ENCODE results near the gene SLC66A3.

The SLC66A3 gene

DNA sequence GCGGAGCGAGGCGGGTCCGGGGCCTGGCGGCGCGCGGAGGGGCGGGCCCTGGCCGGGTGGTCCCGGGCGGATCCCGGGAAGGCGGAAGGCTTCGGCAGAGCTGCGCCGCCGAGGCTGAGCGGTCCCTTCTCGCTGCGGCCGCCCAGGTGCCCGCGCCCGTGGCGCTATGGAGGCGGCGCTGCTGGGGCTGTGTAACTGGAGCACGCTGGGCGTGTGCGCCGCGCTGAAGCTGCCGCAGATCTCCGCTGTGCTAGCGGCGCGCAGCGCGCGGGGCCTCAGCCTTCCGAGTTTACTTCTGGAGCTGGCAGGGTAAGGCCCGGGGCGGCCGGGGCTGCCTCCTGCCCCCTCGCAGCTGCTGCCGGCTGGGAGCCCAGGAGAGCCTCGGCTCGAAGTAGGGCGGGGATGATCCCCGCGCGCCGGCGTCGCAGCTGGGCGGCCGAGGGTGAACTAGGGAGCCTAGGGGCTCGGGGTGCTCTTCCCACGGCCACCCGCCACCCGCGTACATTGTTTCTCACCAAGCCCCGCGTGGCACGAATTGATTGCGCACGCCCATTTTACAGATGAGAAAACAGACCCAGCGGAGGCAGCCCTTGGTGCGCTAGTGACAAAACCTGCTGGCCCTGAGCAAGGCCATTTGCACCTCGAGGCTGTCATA is at the start of gene SLC66A3:
TSS of gene SLC66A3 (plus strand) at position 87 of the 655 bp plus-strand sequence. CDS start at position 167, 80 bp downstream.
- no peak for DNase-seq (ENCODE audit: low read depth in 1 of 2, low spot score in 1 of 2)

DNA sequence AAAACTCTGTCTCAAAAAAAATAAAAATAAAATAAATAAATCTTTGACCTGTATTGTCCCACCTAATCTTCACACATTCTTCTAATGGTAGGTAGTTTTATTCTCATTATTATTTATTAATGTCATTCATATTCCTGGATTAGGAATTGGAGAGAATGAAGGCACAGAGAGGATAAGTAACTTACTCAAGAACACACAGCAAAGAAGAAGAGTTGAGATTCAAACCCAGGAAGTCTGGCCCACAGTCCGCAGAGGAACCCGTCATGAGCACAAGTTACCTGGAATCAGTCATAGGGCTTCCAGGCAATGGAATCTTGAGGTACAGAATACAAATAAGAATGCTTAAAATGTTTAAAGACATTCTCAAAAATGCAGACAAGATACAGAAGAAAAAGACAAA is 46.3 kb upstream of the SLC66A3 start:
- no peak for DNase-seq (ENCODE audit: low read depth in 1 of 2, low spot score in 1 of 2)

DNA sequence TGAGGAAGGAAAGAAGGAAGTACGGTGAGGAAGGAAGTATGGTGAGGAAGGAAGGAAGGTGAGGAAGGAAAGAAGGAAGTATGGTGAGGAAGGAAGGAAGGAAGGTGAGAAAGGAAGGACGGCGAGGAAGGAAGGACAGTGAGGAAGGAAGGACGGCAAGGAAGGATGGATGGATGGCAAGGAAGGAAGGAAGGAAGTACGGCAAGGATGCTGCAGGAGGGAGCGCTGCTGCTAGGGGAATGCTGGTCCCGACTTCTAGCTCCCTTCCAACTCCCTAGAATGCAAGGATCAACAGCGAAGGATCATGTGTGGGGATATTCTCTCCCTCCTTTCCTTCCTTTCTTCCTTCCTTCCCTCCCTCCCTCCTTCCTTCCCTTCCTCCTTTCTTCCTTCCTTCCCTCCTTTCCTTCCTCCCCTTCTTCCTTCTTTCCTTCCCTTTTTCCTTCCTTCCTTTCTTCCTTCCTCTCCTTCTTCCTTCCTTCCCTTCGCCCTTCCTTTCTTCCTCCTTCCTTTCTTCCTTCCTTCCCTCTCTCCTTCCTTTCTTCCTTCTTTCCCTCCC is 42.3 kb upstream of the SLC66A3 start:
- DNase-seq (ENCODE audit: low read depth in 1 of 2, low spot score in 1 of 2), result no peak

DNA sequence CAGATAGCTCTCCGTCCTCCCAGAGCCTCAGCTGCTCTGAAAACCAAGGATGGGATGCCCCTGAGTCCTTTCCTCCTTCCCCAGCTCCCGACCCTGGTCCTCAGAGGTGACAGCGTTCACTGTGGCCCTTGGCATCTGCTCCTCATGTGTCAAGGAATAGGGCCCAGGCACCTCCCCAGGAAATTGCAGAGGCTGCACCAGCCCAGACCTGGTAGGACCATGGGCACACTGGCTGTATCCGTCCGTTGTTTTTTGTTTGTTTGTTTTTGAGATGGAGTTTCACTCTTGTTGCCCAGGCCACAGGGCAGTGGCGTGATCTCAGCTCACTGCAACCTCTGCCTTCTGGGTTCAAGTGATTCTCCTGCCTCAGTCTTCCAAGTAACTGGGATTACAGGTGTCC is 37.5 kb upstream of the SLC66A3 start:
- DNase-seq (ENCODE audit: low read depth in 1 of 2, low spot score in 1 of 2), result no peak

DNA sequence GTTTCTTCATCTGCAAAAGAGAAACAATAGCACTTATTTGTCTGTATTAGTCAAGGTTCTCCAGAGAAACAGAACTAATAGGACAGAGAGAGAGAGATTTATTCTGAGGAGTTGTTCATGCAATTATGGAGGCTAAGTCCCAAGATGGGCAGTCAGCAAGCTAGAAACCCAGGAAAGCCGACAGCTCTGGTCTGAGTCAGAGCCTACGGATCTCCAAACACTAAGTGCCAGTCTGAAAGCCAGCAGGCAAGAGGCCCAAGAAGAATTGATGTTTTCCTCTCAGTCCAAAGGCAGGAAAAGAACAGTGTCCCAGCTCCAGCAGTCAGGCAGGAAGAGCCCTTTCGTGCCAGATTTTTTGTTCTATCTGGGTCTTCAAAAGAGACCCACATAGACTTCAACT is 36.5 kb upstream of the SLC66A3 start:
- DNase-seq (ENCODE audit: low read depth in 1 of 2, low spot score in 1 of 2), result no peak

DNA sequence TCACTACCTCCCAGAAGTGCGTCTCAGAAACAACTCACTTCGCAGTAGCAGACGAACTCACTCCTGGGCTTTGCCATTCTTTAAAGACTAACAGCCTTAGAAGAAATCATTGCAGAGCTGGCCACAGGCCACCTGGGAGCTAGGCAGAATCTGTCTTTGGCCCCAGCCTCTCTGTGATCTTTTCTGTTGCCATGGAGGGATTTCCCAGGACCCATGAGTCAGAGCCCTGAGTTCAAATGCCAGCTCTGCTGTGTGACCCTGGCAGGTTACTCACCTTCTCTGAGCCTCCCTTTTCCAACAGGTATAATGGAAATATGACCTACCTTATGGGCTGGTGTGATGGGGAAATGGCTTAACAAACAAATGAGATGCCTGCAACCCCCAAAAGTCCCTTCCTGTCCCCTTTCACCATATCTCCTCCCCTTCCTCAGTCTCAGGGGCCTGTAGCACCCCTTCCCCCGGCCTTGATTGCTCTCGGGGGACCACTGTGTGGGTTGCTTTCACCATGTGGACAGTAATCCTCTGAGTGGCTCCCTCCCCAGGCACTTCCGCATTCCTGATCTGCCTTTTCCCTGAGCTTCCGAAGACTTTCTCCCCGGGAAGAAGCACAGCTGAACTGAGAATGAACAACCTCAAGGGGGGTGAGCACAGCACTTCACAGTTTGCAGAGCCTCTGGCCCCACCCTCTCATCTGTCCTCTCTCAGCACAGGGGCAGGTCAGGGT is 34.0 kb upstream of the SLC66A3 start:
- DNase-seq (ENCODE audit: low read depth in 1 of 2, low spot score in 1 of 2), result no peak

DNA sequence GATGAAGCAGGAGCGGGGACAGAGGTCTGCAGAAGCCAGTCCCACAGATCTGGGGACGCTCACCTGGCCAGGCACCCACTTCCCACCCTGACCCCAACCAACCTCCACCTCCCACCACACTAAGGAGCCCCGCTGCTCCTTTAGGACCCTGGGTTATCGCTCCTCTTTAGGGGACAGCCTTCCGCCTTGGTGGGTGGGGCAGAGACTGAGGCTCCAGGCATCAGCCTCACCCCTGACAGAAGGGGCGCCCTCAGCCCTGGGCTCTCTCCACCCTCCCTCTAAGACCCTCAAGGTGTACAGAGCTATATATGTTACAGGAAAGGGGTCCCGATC is 33.5 kb upstream of the SLC66A3 start:
- DNase-seq (ENCODE audit: low read depth in 1 of 2, low spot score in 1 of 2), result no peak

DNA sequence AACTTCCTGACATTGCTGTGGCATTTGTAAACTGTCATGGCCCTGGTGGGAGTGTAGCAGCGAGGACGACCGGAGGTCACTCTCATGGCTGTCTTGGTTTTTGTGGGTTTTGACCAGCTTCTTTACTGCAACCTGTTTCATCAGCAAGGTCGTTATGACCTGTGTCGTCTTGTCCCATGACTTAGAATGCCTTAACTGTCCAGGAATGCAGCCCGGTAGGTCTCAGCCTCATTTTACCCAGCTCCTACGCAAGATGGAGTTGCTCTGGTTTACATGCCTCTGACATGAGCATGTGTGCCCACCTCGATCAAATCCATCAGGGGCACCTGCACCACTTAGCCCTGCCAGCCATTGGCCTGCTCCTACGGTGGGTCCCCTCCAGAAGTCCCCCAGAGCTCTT is 32.9 kb upstream of the SLC66A3 start:
- no peak for DNase-seq (ENCODE audit: low read depth in 1 of 2, low spot score in 1 of 2)

DNA sequence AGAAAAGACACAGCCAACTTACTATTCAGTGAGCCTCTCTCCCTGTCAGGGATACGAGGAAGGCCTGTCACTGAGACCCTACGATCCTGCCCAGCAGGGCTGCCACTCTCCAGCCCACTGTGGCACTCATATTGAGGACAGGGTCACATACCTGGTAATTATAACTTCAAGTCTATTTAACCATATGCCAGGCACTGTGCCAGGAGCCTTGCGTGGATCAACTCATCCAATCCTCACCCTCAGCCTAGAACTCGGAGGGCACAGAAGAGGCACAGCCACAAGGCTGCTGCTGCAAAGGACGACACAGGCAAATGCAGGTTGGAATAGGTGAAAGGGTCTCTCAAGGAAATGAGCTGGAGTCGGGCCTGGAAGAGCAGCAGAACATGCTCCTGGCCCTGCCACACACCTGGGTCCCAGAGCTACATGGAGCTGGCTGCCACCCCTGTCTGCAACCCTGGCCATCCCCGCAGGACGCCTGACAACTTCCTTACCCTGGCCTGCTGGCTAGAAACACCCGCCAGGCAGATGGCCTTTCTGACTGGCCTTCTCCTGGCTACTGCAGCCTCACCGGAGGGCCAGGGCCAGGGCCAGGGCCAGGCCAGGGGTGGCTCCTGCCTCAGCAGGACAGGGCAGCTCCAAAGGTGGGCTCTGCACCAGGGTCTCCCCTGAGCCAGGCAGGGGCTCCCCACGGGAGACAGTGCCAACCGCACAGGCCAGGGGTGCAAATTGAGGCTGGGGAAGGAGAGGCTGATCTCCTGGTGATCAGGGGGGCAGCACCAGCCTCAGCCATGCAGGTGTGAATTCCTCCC is 32.1 kb upstream of the SLC66A3 start:
- no peak for DNase-seq (ENCODE audit: low read depth in 1 of 2, low spot score in 1 of 2)

DNA sequence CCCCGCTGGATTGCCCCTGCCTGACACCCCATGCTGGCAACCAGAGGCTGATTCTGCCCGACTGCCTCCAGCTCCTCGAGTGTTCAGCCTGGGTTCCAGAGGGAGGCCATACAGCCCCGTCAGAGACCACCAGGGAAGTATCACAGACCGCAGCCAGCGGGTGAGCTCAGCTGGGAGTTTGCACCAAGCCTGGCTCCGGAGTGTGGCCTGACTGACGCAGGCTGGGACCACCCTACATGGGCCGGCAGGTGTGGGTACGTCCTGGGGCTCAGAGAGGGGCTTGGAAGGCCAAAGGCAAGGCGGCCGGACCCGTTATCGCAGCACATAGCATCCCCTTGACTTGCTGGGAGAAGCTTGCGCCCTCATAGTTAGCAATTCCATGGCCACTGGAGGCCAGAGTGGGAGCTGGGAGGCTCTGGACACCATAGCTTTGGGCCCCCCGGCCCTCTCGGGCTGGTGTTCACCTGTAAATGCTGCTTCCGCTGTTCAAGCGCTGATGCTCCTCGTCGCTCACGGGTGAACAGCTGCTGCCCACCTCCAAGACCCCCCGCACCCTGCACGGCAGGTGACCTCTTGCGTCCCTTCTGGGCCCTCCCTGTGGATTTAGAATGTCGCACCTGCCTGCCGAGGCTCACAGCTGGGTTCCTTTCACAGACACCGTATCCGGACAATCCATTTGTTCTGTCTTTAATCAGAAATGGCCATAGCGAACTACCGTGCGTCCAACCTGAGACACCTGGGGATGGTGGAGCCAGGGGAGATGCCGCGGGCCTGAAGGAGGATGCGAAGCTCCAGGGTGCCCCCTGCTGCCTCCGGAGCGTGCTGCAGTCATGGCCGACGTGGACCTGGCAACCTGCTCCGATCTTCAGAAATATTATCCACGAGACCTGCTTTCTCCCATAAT is 31.2 kb upstream of the SLC66A3 start:
- DNase-seq (ENCODE audit: low read depth in 1 of 2, low spot score in 1 of 2), result peak; percentile 49 to 61

DNA sequence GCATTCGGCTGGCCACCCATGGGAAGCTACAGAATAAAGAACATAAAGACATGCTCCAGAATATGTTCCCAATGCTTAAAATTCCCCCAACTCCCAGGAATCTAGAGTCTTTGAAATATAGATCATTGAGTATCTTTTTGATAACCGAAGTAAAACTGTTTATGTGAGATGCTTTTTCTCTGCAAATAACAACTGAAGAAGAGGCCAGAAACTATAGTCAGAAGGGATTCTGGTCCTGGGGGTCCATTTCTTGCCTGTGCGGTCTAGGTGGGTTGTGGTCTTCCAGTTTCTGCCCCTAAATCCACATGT is 30.6 kb upstream of the SLC66A3 start:
- no peak for DNase-seq (ENCODE audit: low read depth in 1 of 2, low spot score in 1 of 2)

DNA sequence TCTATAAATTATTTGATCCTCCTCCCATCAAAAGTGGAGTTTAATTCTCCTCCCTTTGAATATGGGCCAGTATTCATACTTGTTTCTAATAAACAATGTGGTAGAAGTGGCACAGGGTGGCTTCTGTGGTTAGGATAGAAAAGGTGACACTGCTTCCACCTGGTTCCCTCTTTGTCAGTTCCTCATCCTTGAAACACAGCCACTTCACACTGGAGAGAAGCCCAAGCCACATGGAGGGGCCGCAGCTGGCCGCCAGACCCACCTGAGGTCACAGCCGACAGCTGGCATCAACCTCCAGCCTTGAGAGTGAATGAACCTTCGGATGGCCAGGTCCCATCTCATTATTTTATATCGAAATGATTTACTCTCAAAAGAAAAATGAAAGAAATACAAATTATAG is 27.5 kb upstream of the SLC66A3 start:
- no peak for DNase-seq (ENCODE audit: low read depth in 1 of 2, low spot score in 1 of 2)

DNA sequence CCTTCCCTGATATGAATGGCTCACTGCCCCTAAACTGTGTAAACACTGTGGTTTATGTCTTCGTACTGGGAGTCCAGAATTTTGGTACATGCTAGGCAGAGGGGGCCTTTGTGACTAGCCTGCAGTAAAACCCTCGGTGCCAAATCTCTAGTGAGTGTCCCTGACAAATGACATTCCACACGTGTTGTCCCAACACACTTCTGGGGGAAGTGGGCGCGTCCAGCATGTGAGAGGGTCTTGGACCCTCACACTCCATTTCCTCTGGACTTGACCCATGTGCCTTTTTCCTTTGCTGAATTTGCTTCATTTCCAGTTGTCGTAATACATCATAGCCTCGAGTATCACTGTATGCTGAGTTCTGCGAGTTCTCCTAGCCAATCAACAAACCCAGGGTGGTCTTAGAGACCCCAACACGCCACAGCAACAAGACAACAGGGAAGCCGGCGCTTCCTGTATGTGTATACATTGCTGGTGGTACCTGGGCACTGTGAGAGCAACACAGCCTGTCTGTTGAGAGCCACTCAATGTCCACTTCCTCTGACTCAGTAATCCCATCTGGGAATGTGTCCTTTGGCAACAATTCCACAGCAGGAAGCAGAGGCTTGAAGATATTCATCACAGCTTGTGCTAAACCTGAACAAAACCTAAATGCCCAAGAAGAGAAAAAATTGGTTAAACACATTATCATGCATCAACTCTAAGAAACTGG is 26.9 kb upstream of the SLC66A3 start:
- DNase-seq (ENCODE audit: low read depth in 1 of 2, low spot score in 1 of 2), result no peak

DNA sequence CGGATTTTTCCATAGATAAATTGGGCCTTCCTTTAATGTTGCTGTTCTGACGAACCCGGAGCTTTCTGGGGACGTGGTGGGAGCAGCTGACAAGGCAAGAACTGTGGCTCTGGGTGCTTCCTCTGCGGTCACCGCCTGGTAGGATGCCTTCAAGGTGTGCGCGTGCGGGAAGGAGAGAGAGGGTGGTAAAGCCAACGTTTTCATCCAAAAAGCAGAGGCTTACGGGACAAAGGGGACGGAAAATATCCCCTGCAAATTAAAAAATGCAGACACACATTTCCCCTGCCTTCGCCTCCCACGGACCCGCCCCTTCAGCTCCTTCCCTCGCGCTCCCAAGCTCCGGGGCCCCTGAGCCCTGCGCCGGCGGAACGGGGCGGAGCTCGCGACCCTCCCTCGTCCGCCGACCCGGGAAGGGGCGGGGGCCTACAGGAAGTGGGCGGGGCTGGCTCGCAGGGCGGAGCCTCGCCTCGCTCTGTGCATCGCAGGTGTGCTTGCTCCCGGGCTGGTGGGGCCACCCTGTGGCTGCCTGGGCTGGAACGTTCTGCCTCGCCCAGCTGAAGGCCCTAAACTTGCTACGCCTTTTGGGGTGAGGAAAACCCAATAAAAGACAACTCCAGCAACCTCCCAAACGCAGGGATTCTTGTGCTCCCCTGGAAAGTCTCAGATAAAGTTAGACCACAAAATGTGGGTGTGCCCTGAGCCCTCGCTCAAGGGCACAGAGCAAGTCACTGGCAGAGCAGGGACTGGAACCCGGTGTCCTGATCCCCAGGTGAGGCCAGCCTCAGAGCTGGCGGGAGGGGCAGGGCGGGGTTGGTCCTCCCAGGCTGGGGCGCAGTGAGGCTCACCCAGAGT is 25.4 kb upstream of the SLC66A3 start:
- peak; percentile 47 to 57 for DNase-seq (ENCODE audit: low read depth in 1 of 2, low spot score in 1 of 2)

DNA sequence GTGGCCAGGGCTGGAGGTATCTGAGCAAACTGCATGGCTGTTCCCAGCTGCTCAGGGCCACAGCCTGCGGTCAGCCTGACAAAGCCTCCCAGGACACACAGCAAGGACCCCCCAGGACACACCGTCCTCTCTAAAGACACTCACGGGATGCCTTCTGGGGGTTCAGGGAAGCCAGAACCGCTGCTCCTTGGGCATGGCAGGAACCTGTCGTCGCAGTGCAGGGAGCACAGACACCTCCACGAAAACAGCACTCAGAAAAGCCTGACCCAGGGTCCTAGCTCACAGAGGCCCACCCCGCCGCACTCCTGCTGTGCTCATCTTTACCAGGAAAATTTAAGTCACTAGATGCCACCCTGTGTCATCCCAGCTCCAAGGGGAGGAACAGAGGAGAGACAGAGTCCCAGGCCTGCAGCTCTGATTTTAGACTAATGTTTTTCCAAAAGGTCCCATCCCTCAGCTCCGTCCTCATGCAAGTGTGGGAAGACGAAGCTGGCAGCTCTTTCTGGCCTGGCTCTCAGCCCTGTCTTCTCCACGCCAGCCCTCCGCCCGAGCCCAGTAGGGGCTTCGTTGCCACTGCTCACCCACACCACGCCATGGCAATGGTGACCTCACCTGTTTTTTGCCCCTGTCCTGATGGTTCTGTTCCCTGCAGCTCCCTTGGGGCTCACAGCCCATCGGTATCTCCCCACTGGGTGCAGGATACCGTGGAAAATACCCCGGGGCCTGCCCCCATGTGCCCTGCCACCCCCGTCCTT is 23.9 kb upstream of the SLC66A3 start:
- no peak for DNase-seq (ENCODE audit: low read depth in 1 of 2, low spot score in 1 of 2)

DNA sequence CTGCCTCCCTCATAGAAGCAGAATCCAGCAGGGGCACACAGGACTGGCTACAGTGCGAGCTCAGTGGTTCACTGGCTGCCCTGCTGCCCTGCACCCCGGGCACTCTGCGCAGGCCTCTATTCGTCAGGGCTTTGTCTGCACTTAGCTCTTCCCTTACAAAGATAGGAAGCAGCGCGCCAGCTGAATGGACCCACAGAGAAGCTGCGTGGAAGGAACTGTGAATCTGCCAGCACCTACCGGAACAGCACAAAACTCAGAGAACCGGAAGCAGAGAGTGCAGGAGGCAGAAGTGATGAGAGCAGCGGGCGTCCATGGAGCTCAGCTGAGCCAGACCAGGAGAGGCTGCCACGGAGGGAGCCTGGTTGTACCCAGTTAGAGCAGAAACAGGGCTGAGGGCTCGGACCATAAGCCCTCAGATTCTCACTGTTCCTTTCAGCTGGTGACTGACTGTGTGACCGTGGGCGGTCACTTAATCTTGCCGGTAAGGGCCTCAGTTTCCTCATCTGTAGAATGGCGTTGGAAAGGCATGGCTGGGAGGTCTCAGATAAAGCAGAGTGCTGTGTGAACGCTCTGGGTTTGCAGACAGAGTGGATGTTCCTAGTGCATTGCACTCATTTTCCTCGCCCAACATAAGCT is 23.1 kb upstream of the SLC66A3 start:
- DNase-seq (ENCODE audit: low read depth in 1 of 2, low spot score in 1 of 2), result no peak

DNA sequence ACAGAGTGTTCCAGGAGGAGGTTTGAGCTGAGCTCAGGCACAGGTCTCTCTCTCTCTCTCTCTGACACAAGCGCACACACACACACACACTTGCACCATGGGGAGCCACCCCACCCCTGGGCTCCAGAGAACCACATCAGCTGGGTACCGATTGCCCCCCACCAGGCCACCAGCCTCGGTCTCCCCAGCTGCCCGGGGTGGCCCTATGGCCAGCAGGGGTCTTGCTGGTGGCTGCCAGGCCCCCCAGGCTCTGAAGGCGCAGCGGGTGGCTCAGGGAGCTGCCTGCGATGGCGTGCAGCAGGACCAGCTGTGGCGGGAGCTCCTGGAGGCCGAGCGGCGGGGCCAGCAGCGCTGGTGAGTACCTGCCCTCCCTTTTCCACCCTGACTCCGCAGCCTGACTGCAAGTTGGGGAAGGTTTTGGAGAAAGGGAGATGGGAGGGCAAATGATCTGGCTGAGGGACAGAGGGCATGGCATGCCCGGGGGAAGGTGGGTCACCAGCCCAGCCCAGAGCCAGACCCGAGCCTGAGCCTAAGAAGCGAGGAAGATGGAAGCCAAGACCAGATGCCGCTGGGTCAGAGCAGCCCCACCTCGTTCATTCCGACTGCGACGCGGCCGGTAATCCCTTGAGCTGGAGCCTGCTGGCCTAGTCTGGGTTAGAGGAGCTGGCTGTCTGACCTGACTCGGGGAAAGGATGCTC is 21.9 kb upstream of the SLC66A3 start:
- no peak for DNase-seq (ENCODE audit: low read depth in 1 of 2, low spot score in 1 of 2)

DNA sequence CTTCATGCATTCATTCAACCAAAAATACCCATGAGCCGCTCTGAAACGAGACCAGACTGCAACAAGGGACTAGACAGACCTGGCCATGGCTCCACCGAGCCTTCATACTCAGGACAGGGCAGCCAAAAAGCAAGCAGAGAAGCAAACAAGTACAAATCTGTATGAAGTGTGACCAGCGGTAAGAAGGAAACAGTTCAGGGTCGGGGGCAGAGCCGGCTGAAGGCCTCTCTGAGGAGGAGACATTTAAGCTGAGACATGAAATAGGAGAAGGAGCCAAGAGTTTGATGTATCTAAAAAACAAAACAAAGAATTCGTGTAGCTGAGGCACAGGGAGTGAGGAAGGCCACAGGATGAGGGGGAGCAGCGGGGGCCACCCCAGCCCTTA is 21.3 kb upstream of the SLC66A3 start:
- no peak for DNase-seq (ENCODE audit: low read depth in 1 of 2, low spot score in 1 of 2)

Measured in activated CD4-positive, alpha-beta T cell treated with anti-CD3 and anti-CD28 coated beads, Interleukin-2, amount 50 U/mL, for 24 hours (primary cell).